ENCODE data around the gene HARBI1. TPM values are rescaled to one million over a fixed set of nuclear protein-coding genes. Genes with fewer than 3 reads are reported as not detected.

Gene HARBI1
- total and polyA plus RNA-seq, 9 donors, result 1.3 to 4.9 (median 2.5) TPM

DNA sequence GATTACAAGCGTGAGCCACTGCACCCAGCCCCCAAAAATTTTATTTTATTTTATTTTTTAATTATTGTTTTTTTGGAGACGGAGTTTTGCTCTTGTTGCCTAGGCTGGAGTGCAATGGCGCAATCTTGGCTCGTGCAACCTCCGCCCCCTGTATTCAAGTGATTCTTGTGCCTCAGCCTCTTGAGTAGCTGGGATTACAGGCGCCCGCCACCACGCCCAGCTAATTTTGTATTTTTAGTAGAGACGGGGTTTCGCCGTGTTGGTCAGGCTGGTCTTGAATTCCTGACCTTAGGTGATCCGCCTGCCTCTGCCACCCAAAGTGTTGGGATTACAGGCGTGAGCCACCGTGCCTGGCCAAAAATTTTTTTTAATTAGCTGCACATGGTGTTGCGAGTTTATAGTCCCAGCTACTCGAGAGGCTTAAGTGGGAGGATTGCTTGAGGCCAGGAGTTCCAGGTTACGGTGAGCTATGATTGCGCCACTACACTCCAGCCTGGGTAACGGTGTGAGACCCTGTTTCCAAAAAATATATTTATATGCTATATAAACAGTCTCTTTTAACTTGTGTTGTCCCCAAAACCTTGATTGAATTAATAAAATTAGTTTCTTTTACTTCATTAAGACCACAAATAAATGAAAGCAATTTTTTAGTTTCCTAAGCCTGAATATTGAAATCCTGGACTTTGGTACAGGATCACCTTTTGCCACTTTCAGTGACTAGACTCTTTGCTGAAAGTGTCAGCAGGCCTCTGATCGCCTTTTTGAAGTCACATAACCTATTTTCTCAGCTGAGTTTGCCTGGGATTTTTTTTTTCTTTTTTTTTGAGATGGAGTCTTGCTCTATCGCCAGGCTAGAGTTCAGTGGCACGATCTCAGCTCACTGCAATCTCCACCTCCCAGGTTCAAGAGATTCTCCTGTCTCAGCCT, 16.5 kb upstream of the HARBI1 start:
- Histone ChIP-seq H3K9me3 (no peaks in the 10 kb centered on the region), H3K27ac (no peak overlapping the region), H3K27me3 (no peaks in the 10 kb centered on the region), H3K4me3 (no peak overlapping the region), H3K36me3 (no peaks in the 10 kb centered on the region), H3K4me1 (ENCODE audit: insufficient read depth) (no peaks in the 10 kb centered on the region)
- WGBS, 3 donors, result 93% methylated on average over 22 of the region's 22 CpGs
- no peak for DNase-seq
- no peak for TF ChIP-seq CTCF (IDR thresholded peaks at IDR 0.05)
- no peak for TF ChIP-seq POLR2A (IDR thresholded peaks at IDR 0.05)
- TF ChIP-seq EP300 (IDR thresholded peaks at IDR 0.05), result no peak
- intact Hi-C loops (cut with DNase I), result no loop called here

DNA sequence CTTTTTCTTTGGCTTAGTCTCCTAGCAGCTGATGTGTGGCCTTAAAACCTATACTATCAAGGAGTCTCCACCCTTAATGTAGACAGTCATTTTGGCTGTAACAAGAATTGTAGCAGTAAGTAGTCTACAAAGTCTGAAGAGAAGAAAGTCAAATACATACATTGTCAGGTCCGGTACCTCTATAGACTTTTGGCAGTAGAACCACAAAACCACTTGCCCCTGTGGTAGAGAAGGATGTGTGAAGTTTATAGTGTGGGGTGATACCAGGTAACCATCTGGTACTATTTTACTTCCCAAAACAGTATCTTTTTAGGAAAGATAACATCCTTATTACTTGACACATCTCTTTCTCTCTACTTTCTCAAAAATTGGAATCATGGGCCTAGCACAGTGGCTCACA, 15.5 kb upstream of the HARBI1 start:
- Histone ChIP-seq H3K27ac (no peak overlapping the region), H3K27me3 (no peaks in the 10 kb centered on the region), H3K4me3 (no peak overlapping the region), H3K9me3 (no peaks in the 10 kb centered on the region), H3K36me3 (no peaks in the 10 kb centered on the region), H3K4me1 (ENCODE audit: insufficient read depth) (no peaks in the 10 kb centered on the region)
- intact Hi-C loops (cut with DNase I), result no loop called here
- no peak for DNase-seq
- TF ChIP-seq CTCF (IDR thresholded peaks at IDR 0.05), result no peak
- TF ChIP-seq POLR2A (IDR thresholded peaks at IDR 0.05), result no peak
- TF ChIP-seq EP300 (IDR thresholded peaks at IDR 0.05), result no peak
- 97 to 100% (median 100%) methylated on average over 1 of the region's 1 CpG for WGBS, 3 donors

DNA sequence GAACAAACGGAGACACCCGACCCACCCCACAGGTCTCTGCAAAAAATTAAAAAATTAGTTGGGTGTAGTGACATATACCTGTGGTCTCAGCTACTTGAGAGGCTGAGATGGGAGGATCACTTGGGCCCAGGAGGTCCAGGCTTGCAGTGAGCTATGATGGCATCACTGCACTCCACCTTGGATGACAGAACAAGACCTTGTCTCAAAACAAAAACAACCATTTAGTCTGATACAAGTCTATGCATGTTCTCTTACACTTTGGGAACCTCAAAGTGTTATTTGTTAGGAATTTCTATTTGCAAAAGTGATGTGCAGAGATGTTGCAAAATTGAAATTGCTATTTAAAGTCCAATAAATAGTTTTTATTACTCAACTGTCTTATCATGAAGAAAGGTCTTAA, 14.6 kb upstream of the HARBI1 start:
- TF ChIP-seq CTCF (IDR thresholded peaks at IDR 0.05) (no peak), EP300 (IDR thresholded peaks at IDR 0.05) (no peak), POLR2A (IDR thresholded peaks at IDR 0.05) (no peak)
- intact Hi-C loops (cut with DNase I), result no loop called here

DNA sequence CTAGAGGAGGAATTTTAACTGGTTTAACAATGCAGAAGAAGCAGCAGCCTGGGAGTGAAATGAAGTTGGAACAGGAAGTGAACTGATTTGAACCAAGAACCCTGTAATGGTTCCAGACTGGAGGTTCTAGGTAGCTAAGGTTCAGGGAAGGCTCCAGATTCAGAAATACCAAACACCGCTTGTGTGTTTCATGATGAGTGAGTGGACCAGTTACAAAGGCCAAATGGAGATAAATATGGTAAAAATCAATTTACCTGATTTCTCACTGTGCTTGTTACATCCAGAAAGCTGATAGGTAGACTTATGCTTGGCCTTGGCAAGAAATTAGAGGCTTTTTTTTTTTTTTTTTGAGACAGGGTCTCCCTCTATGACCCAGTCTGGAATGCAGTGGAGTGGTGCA, 13.2 kb upstream of the HARBI1 start:
- no peaks in the 10 kb centered on the region for H3K4me1 ChIP-seq (ENCODE audit: insufficient read depth)
- DNase-seq, result no peak
- H3K27me3 ChIP-seq, result no peaks in the 10 kb centered on the region
- no peak overlapping the region for H3K4me3 ChIP-seq
- H3K9me3 ChIP-seq, result no peaks in the 10 kb centered on the region
- intact Hi-C loops (cut with DNase I), result no loop called here
- H3K27ac ChIP-seq, result no peak overlapping the region
- H3K36me3 ChIP-seq, result no peaks in the 10 kb centered on the region
- TF ChIP-seq CTCF (IDR thresholded peaks at IDR 0.05) (no peak), POLR2A (IDR thresholded peaks at IDR 0.05) (no peak), EP300 (IDR thresholded peaks at IDR 0.05) (no peak)
- 95 to 100% (median 97%) methylated on average over 1 of the region's 1 CpG for WGBS, 3 donors

More for the DNA sequence above, 14.6 kb upstream of the HARBI1 start:
- no peak overlapping the region for H3K4me3 ChIP-seq
- no peaks in the 10 kb centered on the region for H3K4me1 ChIP-seq (ENCODE audit: insufficient read depth)
- H3K9me3 ChIP-seq, result no peaks in the 10 kb centered on the region
- no peak for DNase-seq
- no peaks in the 10 kb centered on the region for H3K27me3 ChIP-seq
- H3K36me3 ChIP-seq, result no peaks in the 10 kb centered on the region
- WGBS, 3 donors, result 91 to 96% (median 91%) methylated on average over 2 of the region's 2 CpGs
- no peak overlapping the region for H3K27ac ChIP-seq
